Erythroblast (primary cell): Measurements from ENCODE around the gene ZBTB20.

ENCODE experiments used
- GATA1 ChIP-seq: IDR thresholded peaks from 2 replicates; pipeline ENCODE4 v1.6.1; 2011; ENCODE audit warnings: low read depth, mild to moderate bottlenecking, control low read depth, low read length, moderate library complexity
- POLR2A ChIP-seq: IDR thresholded peaks from 2 replicates; pipeline ENCODE4 v1.6.1; 2011; ENCODE audit warnings: mild to moderate bottlenecking, low read length

DNA sequence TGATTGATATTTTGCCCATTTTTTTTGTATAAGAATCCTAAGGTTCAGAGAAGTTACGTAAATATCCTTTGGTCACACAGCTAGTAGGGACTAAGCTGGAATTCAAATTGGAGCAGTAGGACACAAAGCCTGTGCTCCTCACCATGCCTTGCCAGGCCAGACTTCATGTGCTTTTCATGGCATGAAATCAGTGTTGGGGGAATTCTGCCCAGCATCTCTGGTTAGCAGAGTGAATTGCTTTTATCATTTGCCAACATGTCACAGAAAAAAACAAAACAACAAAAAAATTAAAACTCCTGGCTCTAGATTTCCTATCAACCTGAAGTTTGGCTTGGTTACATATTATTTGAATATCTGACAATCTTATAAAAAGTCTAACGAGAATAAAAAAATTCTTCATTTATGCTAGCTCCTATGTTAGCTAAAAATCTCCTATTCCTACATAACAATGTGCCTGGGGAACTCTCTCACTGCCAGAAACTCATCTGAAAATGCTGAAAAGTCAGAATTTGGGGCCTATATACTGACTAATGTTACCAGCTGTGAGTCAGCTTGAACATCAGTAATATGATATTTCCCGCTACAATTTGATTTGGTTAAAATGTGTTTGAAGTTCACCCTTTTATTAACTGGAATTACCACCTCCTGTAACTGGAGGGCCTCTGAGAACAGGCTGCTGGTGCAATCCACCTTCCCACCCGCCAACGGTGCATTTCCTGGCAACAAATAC lies 711.5 kb downstream of the ZBTB20 start:
- no peak for TF ChIP-seq POLR2A
- TF ChIP-seq GATA1 = no peak
